ENCODE results near the gene RORB.

RORB gene

DNA sequence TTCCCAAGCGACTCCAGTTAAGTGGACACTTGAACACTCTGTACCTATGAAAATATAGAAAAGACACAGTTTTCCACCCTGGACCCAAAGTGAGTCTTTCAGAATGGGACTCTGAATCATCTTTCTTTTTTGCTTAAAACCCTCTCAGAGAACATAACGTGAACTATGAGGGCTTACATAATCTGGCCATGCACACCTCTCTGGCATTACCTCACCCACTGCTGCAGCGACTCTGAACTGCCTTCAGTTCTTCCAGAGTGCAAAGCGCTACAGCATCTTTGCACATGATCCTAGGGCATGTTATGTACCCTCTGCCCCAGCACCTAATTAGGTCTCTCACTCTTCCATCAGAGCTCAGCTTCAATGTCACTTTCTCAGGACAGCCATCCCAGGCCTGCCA lies 186.2 kb downstream of the RORB start:
- intact Hi-C loops (cut with DNase I) = no loop called here
- peak in 4 of 10 donors; percentile 16 to 75 (median 51) for DNase-seq

GRCh38 chr9:74691058-74691457 lies 193.9 kb downstream of the RORB start:
- no peak for DNase-seq
- intact Hi-C loops (cut with DNase I) = no loop called here

GRCh38 chr9:74696520-74696919 lies 199.4 kb downstream of the RORB start:
- DNase-seq = no peak
- intact Hi-C loops (cut with DNase I) = no loop called here

DNA sequence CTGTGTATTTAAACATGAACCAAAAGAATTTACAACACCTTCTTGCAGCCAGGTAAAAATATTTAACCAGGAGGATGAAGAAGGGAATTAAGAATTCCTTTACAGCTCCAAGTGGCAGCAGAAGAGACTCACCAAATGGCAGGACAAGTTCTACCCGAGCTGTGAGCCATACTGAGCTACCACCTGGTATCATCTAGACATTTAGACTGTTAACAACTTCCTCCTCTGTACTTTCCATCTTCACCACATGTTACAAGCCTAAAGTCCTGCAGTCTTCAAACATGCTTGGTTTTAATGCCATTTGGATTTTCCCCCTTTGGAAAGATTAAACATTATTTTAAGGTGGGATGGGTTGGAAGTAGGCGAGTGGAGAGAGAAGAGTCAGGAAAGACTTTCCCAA lies 200.4 kb downstream of the RORB start:
- no peak for DNase-seq
- intact Hi-C loops (cut with DNase I) = no loop called here

- no peak for DNase-seq
- intact Hi-C loops (cut with DNase I) = no loop called here
Observed at GRCh38 chr9:74711341-74711740, 214.2 kb downstream of the RORB start.

GRCh38 chr9:74718709-74719108 lies 221.6 kb downstream of the RORB start:
- DNase-seq = no peak
- intact Hi-C loops (cut with DNase I) = no loop called here

DNA sequence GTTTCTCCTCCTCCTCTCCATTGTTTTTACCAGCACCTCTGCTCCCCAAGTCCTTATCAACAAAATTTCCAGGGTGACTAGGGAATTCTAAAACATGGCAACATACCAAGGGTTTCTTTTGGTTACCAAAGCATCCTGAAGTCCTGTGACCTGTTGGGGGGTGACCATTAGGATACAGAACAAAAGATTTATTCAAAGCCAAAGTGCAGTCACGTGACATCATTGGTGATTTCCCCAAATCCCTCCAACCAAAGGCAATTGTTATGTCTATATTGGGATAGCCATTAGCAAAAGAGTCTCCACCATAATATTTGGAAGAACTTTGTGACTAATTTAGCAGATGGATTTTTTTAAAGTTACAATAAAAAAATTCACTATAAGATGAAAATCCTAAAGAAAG lies 222.2 kb downstream of the RORB start:
- DNase-seq = no peak
- intact Hi-C loops (cut with DNase I) = no loop called here

- no peak for DNase-seq
- intact Hi-C loops (cut with DNase I) = no loop called here
Observed at GRCh38 chr9:74721696-74722660, 224.8 kb downstream of the RORB start.

DNA sequence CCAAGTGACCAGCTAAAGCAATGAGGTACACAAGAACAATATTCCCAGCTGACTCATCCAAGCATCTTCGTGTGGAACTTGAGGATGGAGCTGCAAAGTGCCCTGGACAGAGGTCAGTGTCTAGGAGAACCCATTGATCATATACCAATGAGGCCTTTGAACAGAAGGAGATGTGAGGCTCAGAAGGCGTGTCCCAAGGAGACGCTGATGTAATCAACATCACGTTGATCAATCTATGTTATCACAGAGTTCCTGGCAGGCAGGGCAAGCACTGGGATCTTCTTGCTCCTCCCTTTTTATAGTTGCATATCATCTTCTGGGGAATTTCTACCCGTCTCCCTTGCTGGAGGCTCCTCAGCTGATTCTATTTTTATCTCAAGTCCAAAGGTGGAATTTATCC lies 227.2 kb downstream of the RORB start:
- DNase-seq = no peak
- intact Hi-C loops (cut with DNase I) = no loop called here

DNA sequence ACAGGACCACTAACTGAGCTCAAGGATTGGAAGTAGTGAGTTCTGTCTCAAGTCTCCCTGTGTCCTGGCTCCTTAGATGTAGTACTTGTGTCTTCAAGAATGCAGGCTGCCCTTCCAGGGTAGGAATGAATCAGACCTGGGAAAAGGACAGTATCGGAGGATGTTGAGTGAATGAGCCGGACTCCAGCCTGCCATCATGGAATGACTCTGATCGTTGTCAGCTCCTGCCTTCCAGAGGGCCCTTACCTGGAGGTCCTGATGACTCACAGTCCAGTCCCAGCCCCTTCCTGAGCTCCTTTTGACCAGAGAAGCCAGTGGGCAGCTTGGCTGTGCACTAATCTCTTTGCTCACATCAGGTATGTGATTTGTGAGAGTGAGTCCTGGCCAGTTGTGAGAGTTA lies 229.4 kb downstream of the RORB start:
- intact Hi-C loops (cut with DNase I) = no loop called here
- no peak for DNase-seq

DNA sequence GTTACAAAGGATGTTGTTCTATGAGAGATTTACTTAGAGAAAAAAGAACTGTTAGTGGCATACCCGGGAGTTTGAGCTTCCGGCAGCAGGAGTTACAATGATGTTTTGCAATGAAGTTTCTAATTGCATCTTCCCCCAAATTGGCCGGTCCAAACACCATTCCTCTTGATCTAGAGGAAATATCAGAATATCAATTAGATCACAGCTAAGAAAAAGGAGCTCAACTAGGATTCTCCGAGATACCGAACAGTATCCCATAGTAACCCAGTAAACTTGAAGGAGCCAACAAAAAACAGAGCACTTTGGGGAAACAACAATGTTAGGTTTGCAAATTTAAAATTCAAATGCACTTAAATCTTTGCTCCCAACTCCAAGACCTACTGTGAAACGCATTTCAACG lies 231.0 kb downstream of the RORB start:
- DNase-seq = no peak
- intact Hi-C loops (cut with DNase I) = no loop called here

DNA sequence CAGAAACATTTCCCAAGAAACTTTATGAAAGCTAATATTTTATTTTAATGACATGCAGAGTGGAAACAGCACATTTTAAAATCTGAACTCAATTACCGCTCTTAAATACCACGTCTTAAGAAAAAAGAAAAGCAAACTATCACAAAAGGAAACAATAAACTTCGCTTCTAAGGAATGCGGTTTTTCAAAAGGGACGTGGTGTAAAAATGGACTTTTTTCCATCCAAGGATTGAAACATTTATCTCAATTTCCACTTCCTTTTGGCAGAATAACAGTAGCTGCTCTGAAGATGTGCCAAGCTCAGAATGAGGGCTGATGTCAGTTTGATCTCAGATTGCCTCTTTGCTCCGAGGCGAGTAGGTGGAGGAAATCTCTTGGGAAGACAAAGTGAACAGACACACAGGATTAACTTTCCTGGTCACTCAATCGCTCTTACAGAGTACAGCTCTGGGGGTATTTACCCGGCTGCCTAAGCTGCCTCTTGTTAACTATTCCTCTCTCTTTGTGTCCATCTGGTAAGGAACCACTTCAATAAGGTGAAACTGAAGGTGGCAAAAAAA lies 232.1 kb downstream of the RORB start:
- no peak for DNase-seq
- intact Hi-C loops (cut with DNase I) = no loop called here

DNA sequence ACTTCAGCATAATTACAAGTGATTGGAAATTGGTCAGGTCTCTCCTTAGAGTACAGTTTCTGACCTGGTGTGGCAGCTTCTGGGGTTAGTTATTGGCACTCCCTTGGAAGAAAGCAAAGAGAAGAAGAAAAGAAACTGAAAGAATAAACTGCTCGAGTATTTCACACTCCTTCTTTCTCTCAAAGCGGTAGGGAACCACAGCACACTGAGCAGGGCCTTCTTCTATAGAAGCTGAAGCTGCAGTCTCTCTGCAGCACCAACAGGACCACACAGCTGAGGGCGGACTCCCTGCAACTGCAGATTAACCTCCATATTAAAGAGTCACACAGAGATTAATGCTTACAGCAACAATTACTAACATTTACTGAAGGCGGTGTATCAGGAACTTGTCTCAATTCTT lies 238.6 kb downstream of the RORB start:
- no peak for DNase-seq
- intact Hi-C loops (cut with DNase I) = no loop called here

DNA sequence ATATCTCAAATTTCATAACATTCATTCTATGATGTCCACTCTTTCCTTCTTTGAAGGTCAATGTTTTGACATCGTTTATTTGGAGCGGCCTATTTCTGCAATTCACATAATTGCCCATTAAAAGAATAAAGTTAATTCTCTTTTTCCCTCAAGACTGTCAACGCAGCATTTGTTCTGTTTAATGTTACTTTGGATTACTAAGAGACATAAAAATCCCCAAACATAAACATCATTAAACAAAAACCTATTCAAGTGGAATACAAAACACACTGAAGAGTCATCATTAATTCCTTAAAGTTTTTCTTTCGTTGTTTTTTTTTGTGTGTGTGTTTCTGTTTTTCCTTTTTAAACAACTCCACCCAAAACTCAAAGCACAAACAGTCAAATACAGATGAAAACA lies 239.5 kb downstream of the RORB start:
- no peak for DNase-seq
- intact Hi-C loops (cut with DNase I) = no loop called here

DNA sequence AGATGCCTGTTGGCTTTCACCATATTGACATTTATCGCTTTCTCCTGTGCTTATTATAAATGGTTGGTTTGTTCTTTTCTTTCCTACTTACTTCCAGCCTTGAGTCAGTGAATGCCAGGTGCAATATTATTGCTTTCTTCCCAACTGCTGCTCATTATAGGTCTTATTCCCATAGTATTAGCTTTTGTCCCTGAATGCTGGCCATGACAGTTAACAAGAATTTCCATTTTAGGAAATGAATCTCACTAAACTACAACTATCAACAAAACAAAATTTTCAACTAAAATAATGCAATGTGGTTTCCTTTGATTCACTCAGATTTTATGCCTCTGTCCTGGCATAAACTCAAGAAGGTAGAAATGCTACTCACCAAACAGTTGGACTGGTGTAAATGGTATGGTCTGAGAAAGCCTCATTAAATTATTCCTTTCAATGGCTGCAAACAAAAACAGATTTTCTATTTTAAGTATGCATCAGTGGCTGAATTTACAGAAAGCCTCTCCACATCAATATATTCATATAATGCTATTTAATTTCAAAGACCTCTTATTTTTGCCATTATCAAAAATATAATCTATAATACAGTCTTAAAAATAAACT lies 245.2 kb downstream of the RORB start:
- intact Hi-C loops (cut with DNase I) = loop anchor here (10.0 kb wide), 2 partner anchors 167 to 1537 kb away; no protein-coding TSS in a partner anchor
- DNase-seq = no peak
